ENCODE data around the gene OR5H2. TPM values are rescaled to one million over a fixed set of nuclear protein-coding genes. Genes with fewer than 3 reads are reported as not detected.

Gene OR5H2
- total and polyA plus RNA-seq, 2 of the 8 experiments (the other 6 are each of a cell fraction or from before 2014, with no cell fraction given), result not detected

GRCh38 chr3:98269846-98270245 lies 12.5 kb upstream of the OR5H2 start:
- Histone ChIP-seq H3K56ac (replicated peaks; ENCODE audit: insufficient read length, low read depth, low read length) (no peak overlapping the region), H3K79me1 (ENCODE audit: low read depth, low read length) (no peaks in the 10 kb centered on the region), H4K20me1 (replicated peaks in 1 of 2; ENCODE audit: control insufficient read depth in 1 of 2, insufficient read depth in 2 of 2, low read length in 2 of 2) (no peaks in the 10 kb centered on the region), H2BK15ac (ENCODE audit: low read length) (no peak overlapping the region), H3K4ac (replicated peaks; ENCODE audit: insufficient read length, low read depth, low read length) (no peak overlapping the region), H3K27me3 (replicated peaks in 1 of 4; ENCODE audit: control insufficient read depth in 3 of 4, extremely low read depth in 1 of 4, insufficient read depth in 3 of 4, low read length in 3 of 4) (no peaks in the 10 kb centered on the region), H3K14ac (ENCODE audit: insufficient read length) (no peak overlapping the region), H3K36me3 (ENCODE audit: control insufficient read depth in 2 of 4, insufficient read depth in 4 of 4, low read length in 3 of 4) (no peaks in the 10 kb centered on the region), H3K4me2 (ENCODE audit: insufficient read depth in 1 of 2, low read depth in 2 of 2, low read length in 2 of 2) (no peak overlapping the region), H2AK5ac (ENCODE audit: low read depth, low read length) (no peak overlapping the region), H2BK12ac (ENCODE audit: low read depth, low read length) (no peak overlapping the region), H4K91ac (replicated peaks; ENCODE audit: insufficient read length, low read length) (no peak overlapping the region), H3K9me3 (ENCODE audit: insufficient read depth in 2 of 2, low read depth in 1 of 2, low read length in 1 of 2) (peaks cover 0 to 4% of the 10 kb centered on the region in 2 experiments; a peak in 2 of 4 replicates), H3K4me3 (ENCODE audit: extremely low read depth in 1 of 4, insufficient read depth in 2 of 4, low read depth in 3 of 4, low read length in 4 of 4) (no peak overlapping the region), H3K4me1 (replicated peaks in 1 of 4; ENCODE audit: control insufficient read depth in 3 of 4, insufficient read depth in 4 of 4, low read length in 3 of 4) (no peaks in the 10 kb centered on the region), H2BK120ac (replicated peaks; ENCODE audit: low read depth, low read length) (no peak overlapping the region), H4K8ac (ENCODE audit: extremely low read depth, insufficient read depth, low read length) (no peak overlapping the region), H3K23me2 (ENCODE audit: low read depth, low read length) (no peaks in the 10 kb centered on the region), H3K79me2 (ENCODE audit: control insufficient read depth in 1 of 2, insufficient read depth in 2 of 2, low read length in 2 of 2) (no peaks in the 10 kb centered on the region), H3K27ac (ENCODE audit: low read depth, low read length) (no peak overlapping the region), H3K9ac (replicated peaks in 1 of 4; ENCODE audit: extremely low read depth in 1 of 4, low read depth in 3 of 4, low read length in 3 of 4) (no peak overlapping the region), H2BK5ac (ENCODE audit: low read depth, low read length) (no peak overlapping the region), H3K18ac (ENCODE audit: extremely low read depth, low read length) (no peak overlapping the region), H2AFZ (ENCODE audit: low read length) (no peak overlapping the region), H3K23ac (ENCODE audit: insufficient read length) (no peak overlapping the region), H2BK20ac (ENCODE audit: low read length) (no peak overlapping the region), H4K5ac (ENCODE audit: insufficient read length, low read depth, low read length) (no peak overlapping the region)
- 93% methylated on average over 3 of the region's 3 CpGs; no CpG with 5 or more reads in 1 of the 2 experiments for WGBS, 2 experiments (ENCODE audit: extremely low coverage in 1 of 2, insufficient coverage in 1 of 2, insufficient read length in 1 of 2, insufficient replicate concordance in 2 of 2, low coverage in 1 of 2, low lambda C conversion rate in 2 of 2, missing lambda C conversion rate in 1 of 2)
- ChIA-PET POLR2A (ENCODE audit: partially characterized antibody) (interaction anchor here (1.5 kb wide), 1 partner anchor 16 kb away, joined by 3 read pairs; no protein-coding TSS in a partner anchor), CTCF (ENCODE audit: partially characterized antibody) (interaction anchor here (3.2 kb wide), 1 partner anchor 11 kb away, joined by 18 read pairs; no protein-coding TSS in a partner anchor)
- FAIRE-seq (no peak), DNase-seq (ENCODE audit: low read depth in 1 of 2, low spot score in 2 of 2) (no peak)
- TF ChIP-seq JUND (IDR thresholded peaks at IDR 0.05; ENCODE audit: low read length), result no peak
- TF ChIP-seq TAF7 (optimal IDR thresholded peaks at IDR 0.05; ENCODE audit: borderline replicate concordance, low read depth, low read length), result no peak
- no peak for TF ChIP-seq CTCF (IDR thresholded peaks at IDR 0.05; ENCODE audit: control extremely low read depth in 1 of 3, insufficient read depth in 1 of 3, low read depth in 1 of 3, low read length in 3 of 3)
